Testis (tissue), 2 donors: ENCODE measurements around the gene STX5.

Source experiments
- POLR2A ChIP-seq: fragments of 450-650 bp; IDR thresholded peaks from one replicate; pipeline ENCODE4 v1.6.1; 2017; ENCODE audit warnings: antibody characterized with exemption, mild to moderate bottlenecking, moderate library complexity
- TF ChIP-seq, protein P1 (sequence below), 3 experiments: fragments of 450-650 bp in 2 of 3; fragments of 200-600 bp in 1 of 3; sonication (generic) in 1 of 3; IDR thresholded peaks; one replicate each; pipeline ENCODE4 v1.5.1; 2016 to 2019; ENCODE audit warnings: antibody characterized with exemption in 3 of 3, mild to moderate bottlenecking in 2 of 3, moderate library complexity in 1 of 3

GRCh38 chr11:62789576-62789975 is 42.3 kb downstream of the STX5 start:
- TF ChIP-seq, protein P1, sequence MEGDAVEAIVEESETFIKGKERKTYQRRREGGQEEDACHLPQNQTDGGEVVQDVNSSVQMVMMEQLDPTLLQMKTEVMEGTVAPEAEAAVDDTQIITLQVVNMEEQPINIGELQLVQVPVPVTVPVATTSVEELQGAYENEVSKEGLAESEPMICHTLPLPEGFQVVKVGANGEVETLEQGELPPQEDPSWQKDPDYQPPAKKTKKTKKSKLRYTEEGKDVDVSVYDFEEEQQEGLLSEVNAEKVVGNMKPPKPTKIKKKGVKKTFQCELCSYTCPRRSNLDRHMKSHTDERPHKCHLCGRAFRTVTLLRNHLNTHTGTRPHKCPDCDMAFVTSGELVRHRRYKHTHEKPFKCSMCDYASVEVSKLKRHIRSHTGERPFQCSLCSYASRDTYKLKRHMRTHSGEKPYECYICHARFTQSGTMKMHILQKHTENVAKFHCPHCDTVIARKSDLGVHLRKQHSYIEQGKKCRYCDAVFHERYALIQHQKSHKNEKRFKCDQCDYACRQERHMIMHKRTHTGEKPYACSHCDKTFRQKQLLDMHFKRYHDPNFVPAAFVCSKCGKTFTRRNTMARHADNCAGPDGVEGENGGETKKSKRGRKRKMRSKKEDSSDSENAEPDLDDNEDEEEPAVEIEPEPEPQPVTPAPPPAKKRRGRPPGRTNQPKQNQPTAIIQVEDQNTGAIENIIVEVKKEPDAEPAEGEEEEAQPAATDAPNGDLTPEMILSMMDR (IDR thresholded peaks at IDR 0.05) = no peak
- TF ChIP-seq POLR2A = no peak
